Measurements from ENCODE around the gene USO1. TPM values are rescaled to one million over a fixed set of nuclear protein-coding genes. Genes with fewer than 3 reads are reported as not detected.
"Not testable (repeated sequence)": the region's sequence is repeated elsewhere in the genome, so short reads cannot be mapped to it uniquely, and the experiment has no call there.

The USO1 gene
- total RNA-seq, 3 donors from 2014 or later, result 44.3 to 65.8 (median 55.9) TPM

DNA sequence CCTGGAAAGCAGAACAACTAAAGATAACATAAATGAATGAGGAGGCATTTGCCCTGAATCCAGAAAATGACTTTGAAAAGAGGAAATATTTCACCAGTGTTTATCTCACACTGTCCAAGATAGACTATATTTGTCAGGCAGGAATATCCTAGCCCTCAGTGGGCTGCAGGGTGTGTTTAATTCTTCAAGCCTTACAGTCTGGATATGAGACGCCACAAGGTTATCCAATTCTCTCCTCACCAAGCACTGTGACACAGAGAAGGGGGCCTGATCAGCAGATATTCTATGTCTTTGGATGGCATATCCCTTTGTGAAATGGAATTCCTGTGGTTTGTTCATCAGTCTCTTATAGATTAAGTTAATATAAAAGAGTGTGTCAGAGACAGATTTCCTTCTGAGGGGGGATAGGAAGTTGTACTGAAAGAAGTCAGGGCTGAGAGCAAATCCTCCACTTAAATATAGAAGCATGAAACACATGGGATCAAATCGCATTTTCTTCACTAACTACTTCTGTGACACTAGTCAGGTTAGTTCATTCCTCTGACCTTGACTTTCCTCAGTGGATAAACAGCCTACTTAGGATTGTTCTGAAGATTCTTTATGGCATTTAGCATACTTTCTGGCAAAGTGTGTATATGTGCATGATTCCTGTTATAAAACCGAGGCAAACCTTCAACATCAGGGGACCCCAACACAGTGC, 44.4 kb upstream of the USO1 start:
- intact Hi-C loops (cut with DNase I, micrococcal nuclease), result no loop called here
- TF ChIP-seq, protein P1, sequence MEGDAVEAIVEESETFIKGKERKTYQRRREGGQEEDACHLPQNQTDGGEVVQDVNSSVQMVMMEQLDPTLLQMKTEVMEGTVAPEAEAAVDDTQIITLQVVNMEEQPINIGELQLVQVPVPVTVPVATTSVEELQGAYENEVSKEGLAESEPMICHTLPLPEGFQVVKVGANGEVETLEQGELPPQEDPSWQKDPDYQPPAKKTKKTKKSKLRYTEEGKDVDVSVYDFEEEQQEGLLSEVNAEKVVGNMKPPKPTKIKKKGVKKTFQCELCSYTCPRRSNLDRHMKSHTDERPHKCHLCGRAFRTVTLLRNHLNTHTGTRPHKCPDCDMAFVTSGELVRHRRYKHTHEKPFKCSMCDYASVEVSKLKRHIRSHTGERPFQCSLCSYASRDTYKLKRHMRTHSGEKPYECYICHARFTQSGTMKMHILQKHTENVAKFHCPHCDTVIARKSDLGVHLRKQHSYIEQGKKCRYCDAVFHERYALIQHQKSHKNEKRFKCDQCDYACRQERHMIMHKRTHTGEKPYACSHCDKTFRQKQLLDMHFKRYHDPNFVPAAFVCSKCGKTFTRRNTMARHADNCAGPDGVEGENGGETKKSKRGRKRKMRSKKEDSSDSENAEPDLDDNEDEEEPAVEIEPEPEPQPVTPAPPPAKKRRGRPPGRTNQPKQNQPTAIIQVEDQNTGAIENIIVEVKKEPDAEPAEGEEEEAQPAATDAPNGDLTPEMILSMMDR (IDR thresholded peaks at IDR 0.05), result no peak
- Histone ChIP-seq H3K4me1 (ENCODE audit: low read depth) (no peaks in the 10 kb centered on the region), H3K36me3 (ENCODE audit: low read depth) (no peaks in the 10 kb centered on the region), H3K9me3 (no peaks in the 10 kb centered on the region), H3K4me3 (no peak overlapping the region)
- DNase-seq (no peak), ATAC-seq (no peak)

DNA sequence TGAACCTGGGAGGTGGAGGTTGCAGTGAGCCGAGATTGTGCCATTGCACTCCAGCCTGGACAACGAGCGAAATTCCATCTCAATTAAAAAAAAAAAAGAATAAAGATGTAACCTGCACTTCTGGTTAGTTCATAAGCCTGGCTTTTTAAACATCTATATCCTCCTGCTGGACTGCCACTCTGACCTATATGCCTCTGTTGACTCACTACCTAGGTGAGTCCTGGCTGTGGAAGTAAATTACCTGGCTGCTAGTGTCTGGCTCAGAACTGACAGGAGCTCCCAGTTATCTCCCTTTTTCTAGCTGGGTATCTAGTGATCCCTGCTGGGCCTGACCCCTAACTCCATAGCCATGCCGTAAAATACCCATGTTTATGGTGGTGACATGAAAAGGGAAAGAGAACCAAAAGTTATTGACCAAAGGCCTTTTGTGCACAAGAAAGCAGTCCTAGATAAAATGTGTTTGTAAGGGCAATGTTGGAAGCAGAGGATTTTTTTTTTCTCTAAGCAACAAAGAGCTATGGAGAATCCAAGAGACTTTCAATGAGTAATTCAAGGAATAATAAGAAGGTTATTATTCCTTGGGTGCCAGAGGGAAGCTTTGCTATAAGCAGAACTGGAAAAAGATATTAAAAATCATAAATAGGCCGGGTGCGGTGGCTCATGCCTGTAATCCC, 40.8 kb upstream of the USO1 start:
- DNase-seq (no peak), ATAC-seq (peak; percentile 79)
- intact Hi-C loops (cut with DNase I, micrococcal nuclease), result no loop called here
- H3K9me3 ChIP-seq, result no peaks in the 10 kb centered on the region
- TF ChIP-seq, protein P1 (IDR thresholded peaks at IDR 0.05), result no peak
- H3K4me3 ChIP-seq, result no peak overlapping the region
- no peaks in the 10 kb centered on the region for H3K4me1 ChIP-seq (ENCODE audit: low read depth)
- no peaks in the 10 kb centered on the region for H3K36me3 ChIP-seq (ENCODE audit: low read depth)

DNA sequence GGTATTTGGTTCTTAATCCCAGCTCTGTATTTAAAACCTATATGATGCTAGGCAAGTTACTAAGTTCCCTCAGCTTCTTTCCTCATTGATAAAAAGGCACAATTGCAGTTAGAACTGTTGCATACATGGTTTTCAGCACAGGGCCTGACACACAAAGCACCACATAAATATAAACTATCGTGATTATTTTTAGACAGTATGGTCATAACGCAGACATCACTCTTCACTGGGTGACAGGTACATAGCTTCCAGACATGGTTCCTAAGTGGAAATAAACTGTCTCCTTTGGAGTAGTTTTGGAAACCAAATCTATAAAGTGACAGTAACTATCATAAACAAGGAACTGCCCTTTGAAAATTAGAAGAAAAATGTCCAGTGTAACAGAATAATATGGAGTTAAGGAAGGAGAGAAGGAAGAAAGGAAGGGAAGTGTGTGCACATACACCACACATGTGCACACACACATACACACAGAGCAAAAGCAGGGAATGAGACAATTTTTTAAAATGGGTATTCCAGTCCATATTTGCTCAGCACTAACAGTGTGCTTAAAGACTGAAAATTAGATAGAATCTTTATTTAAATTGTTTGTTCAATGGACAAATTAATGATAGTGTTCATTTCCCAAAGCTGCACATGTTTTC, 38.7 kb upstream of the USO1 start:
- no peak overlapping the region for H3K4me3 ChIP-seq
- intact Hi-C loops (cut with DNase I, micrococcal nuclease), result no loop called here
- H3K9me3 ChIP-seq, result no peaks in the 10 kb centered on the region
- H3K36me3 ChIP-seq (ENCODE audit: low read depth), result no peaks in the 10 kb centered on the region
- DNase-seq (no peak), ATAC-seq (no peak)
- no peaks in the 10 kb centered on the region for H3K4me1 ChIP-seq (ENCODE audit: low read depth)
- TF ChIP-seq, protein P1 (IDR thresholded peaks at IDR 0.05), result no peak

DNA sequence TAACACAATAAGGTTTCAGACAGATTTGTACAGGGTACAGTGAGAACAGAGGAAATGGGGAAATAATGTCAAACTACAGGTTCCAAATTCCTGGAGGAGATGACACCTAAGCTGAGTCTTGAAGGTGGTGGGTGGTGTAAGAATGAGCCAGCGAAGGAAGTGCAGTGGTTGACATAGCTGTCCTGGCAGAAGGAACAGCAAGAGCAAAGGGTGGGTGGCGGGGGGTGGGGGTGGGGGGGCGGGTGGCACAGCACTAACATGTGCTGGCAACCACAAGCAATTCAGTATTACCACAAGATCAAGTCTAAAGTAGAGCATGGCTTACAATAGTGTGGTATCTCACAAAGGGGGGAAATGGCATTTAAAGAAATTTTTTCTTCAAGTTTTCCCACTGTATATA, 38.0 kb upstream of the USO1 start:
- H3K36me3 ChIP-seq (ENCODE audit: low read depth), result no peaks in the 10 kb centered on the region
- no peak overlapping the region for H3K4me3 ChIP-seq
- intact Hi-C loops (cut with DNase I, micrococcal nuclease), result no loop called here
- no peak for DNase-seq
- H3K9me3 ChIP-seq, result no peaks in the 10 kb centered on the region
- TF ChIP-seq, protein P1 (IDR thresholded peaks at IDR 0.05), result no peak
- H3K4me1 ChIP-seq (ENCODE audit: low read depth), result no peaks in the 10 kb centered on the region
- no peak for ATAC-seq

DNA sequence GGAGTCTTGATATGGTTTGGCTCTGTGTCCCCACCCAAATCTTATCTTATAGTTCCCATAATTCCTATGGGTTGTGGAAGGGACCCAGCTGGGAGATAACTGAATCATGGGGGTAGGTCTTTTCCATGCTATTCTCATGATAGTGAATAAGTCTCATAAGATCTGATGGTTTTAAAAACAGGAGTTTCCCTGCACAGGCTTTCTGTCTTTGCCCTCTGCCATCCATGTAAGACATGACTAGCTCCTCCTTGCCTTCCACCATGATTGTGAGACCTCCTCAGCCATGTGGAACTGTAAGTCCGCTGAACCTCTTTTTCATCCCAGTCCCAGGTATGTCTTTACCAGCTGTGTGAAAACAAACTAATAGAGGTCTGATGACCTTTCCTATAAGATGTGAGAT, 37.3 kb upstream of the USO1 start:
- H3K36me3 ChIP-seq (ENCODE audit: low read depth); ATAC-seq; H3K9me3 ChIP-seq; intact Hi-C loops (cut with DNase I, micrococcal nuclease); H3K4me1 ChIP-seq (ENCODE audit: low read depth); DNase-seq; H3K4me3 ChIP-seq: not testable (repeated sequence)

DNA sequence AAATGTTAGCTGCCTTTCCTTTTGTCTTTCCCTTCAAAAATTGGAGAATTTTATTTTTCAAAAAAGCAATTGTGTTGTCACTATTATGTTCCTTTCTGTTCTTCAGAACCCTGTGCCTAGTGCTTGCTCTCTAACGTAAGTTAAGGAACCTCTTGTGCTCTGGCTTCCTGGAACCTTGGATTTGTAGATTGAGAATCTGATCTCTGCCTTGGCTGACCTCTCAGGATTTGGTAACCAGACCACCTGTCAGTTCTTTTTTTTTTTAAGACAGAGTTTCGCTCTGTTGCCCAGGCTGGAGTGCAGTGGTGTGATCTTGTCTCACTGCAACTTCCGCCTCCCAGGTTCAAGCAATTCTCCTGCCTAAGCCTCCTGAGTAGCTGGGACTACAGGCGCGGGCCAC, 32.3 kb upstream of the USO1 start:
- intact Hi-C loops (cut with DNase I, micrococcal nuclease); H3K36me3 ChIP-seq (ENCODE audit: low read depth); H3K4me1 ChIP-seq (ENCODE audit: low read depth); H3K4me3 ChIP-seq; DNase-seq; ATAC-seq; H3K9me3 ChIP-seq: not testable (repeated sequence)
